Activated T-cell treated with anti-CD3 and anti-CD28 coated beads, Interleukin-2, amount 50 U/mL, for 4 hours (primary cell): ENCODE results near the gene CEMIP2. TPM values are rescaled to one million over a fixed set of nuclear protein-coding genes. Genes with fewer than 3 reads are reported as not detected.
A peak's percentile ranks its signal among the peaks of the same experiment; 100 is the strongest.

Experiments used
- ATAC-seq, 2 donors: fragments of 200-7000 bp; cut with Tn5 transposase; one replicate each; pipeline ENCODE4 v1.10.0; 2021
- DNase-seq: peaks from one replicate; pipeline ENCODE4 v3.0.0-alpha.2; 2020
- H3K27me3 Mint-ChIP-seq: one replicate; pipeline ENCODE4 v1.8.0; 2021; ENCODE audit warnings: low read depth, mixed read lengths
- H3K36me3 Mint-ChIP-seq: one replicate; pipeline ENCODE4 v1.8.0; 2022; ENCODE audit warnings: mixed read lengths; ENCODE audit not compliant: insufficient read depth
- H3K4me1 Mint-ChIP-seq: one replicate; pipeline ENCODE4 v1.8.0; 2021; ENCODE audit warnings: low read depth, mixed read lengths
- H3K4me3 Mint-ChIP-seq: one replicate; pipeline ENCODE4 v1.8.0; 2021; ENCODE audit warnings: mild to moderate bottlenecking, moderate library complexity, mixed read lengths
- H3K9me3 Mint-ChIP-seq: one replicate; pipeline ENCODE4 v1.8.0; 2021; ENCODE audit warnings: mixed read lengths
- total RNA-seq, 3 donors: library from RNA; stranded (reverse); gene quantifications; one replicate each; pipeline ENCODE4 v1.2.1, GENCODE V29; 2021

The CEMIP2 gene
- total RNA-seq, 3 donors from 2014 or later, result 51.1 to 71.9 (median 66.2) TPM

GRCh38 chr9:71764463-71764862 is 3.9 kb downstream of the CEMIP2 start:
- no peak for ATAC-seq
- no peaks in the 10 kb centered on the region for H3K27me3 Mint-ChIP-seq
- H3K36me3 Mint-ChIP-seq, result peaks cover 15% of the 10 kb centered on the region
- H3K4me3 Mint-ChIP-seq, result peak overlapping the region; percentile 96
- no peaks in the 10 kb centered on the region for H3K9me3 Mint-ChIP-seq
- no peak for DNase-seq
- peaks cover 66% of the 10 kb centered on the region for H3K4me1 Mint-ChIP-seq

- Mint-ChIP-seq H3K9me3 (no peaks in the 10 kb centered on the region), H3K27me3 (no peaks in the 10 kb centered on the region), H3K36me3 (peaks cover 15% of the 10 kb centered on the region), H3K4me3 (peak overlapping the region; percentile 96), H3K4me1 (peaks cover 72% of the 10 kb centered on the region)
- DNase-seq (no peak), ATAC-seq (no peak)
These were observed 4.5 kb downstream of the CEMIP2 start for GRCh38 chr9:71763832-71764231.

- peaks cover 16% of the 10 kb centered on the region for H3K36me3 Mint-ChIP-seq
- peak overlapping the region; percentile 96 for H3K4me3 Mint-ChIP-seq
- ATAC-seq, result no peak
- no peaks in the 10 kb centered on the region for H3K9me3 Mint-ChIP-seq
- H3K4me1 Mint-ChIP-seq, result peaks cover 80% of the 10 kb centered on the region
- no peak for DNase-seq
- no peaks in the 10 kb centered on the region for H3K27me3 Mint-ChIP-seq
These were observed 5.2 kb downstream of the CEMIP2 start for GRCh38 chr9:71762900-71763653.

- DNase-seq, result no peak
- peak; percentile 4 to 26 for ATAC-seq
- H3K4me1 Mint-ChIP-seq, result peaks cover 86% of the 10 kb centered on the region
- H3K27me3 Mint-ChIP-seq, result no peaks in the 10 kb centered on the region
- no peaks in the 10 kb centered on the region for H3K9me3 Mint-ChIP-seq
- H3K36me3 Mint-ChIP-seq, result peaks cover 16% of the 10 kb centered on the region
- peak overlapping the region; percentile 42 for H3K4me3 Mint-ChIP-seq
These were observed 6.4 kb downstream of the CEMIP2 start for GRCh38 chr9:71761938-71762353.

- no peaks in the 10 kb centered on the region for H3K9me3 Mint-ChIP-seq
- DNase-seq (no peak), ATAC-seq (no peak)
- H3K4me1 Mint-ChIP-seq, result peaks cover 87% of the 10 kb centered on the region
- peaks cover 19% of the 10 kb centered on the region for H3K36me3 Mint-ChIP-seq
- peak overlapping the region; percentile 6 for H3K4me3 Mint-ChIP-seq
- no peaks in the 10 kb centered on the region for H3K27me3 Mint-ChIP-seq
These were observed 7.4 kb downstream of the CEMIP2 start for GRCh38 chr9:71760901-71761300.

- Mint-ChIP-seq H3K4me3 (no peak overlapping the region), H3K27me3 (no peaks in the 10 kb centered on the region), H3K36me3 (peaks cover 16% of the 10 kb centered on the region), H3K9me3 (no peaks in the 10 kb centered on the region), H3K4me1 (peaks cover 79% of the 10 kb centered on the region)
- DNase-seq (no peak), ATAC-seq (peak in 1 of 2 donors; percentile 36)
These were observed 9.5 kb downstream of the CEMIP2 start for GRCh38 chr9:71758785-71759184.

- Mint-ChIP-seq H3K27me3 (no peaks in the 10 kb centered on the region), H3K4me1 (peaks cover 75% of the 10 kb centered on the region), H3K36me3 (peaks cover 16% of the 10 kb centered on the region), H3K4me3 (no peak overlapping the region), H3K9me3 (no peaks in the 10 kb centered on the region)
- DNase-seq (no peak), ATAC-seq (no peak)
These were observed 10.0 kb downstream of the CEMIP2 start for GRCh38 chr9:71758277-71758676.

- ATAC-seq, result no peak
- H3K4me1 Mint-ChIP-seq, result peaks cover 74% of the 10 kb centered on the region
- no peak for DNase-seq
- no peak overlapping the region for H3K4me3 Mint-ChIP-seq
- H3K27me3 Mint-ChIP-seq, result no peaks in the 10 kb centered on the region
- no peaks in the 10 kb centered on the region for H3K9me3 Mint-ChIP-seq
- H3K36me3 Mint-ChIP-seq, result peaks cover 18% of the 10 kb centered on the region
These were observed 11.6 kb downstream of the CEMIP2 start for GRCh38 chr9:71756753-71757152.

GRCh38 chr9:71755869-71756268 is 12.4 kb downstream of the CEMIP2 start:
- no peaks in the 10 kb centered on the region for H3K27me3 Mint-ChIP-seq
- no peak for ATAC-seq
- no peak for DNase-seq
- no peaks in the 10 kb centered on the region for H3K9me3 Mint-ChIP-seq
- H3K36me3 Mint-ChIP-seq, result peaks cover 13% of the 10 kb centered on the region
- no peak overlapping the region for H3K4me3 Mint-ChIP-seq
- H3K4me1 Mint-ChIP-seq, result peaks cover 69% of the 10 kb centered on the region

GRCh38 chr9:71755230-71755629 is 13.1 kb downstream of the CEMIP2 start:
- no peaks in the 10 kb centered on the region for H3K9me3 Mint-ChIP-seq
- DNase-seq (no peak), ATAC-seq (no peak)
- H3K4me1 Mint-ChIP-seq, result peaks cover 63% of the 10 kb centered on the region
- H3K27me3 Mint-ChIP-seq, result no peaks in the 10 kb centered on the region
- no peak overlapping the region for H3K4me3 Mint-ChIP-seq
- H3K36me3 Mint-ChIP-seq, result peaks cover 12% of the 10 kb centered on the region

GRCh38 chr9:71754151-71754550 is 14.2 kb downstream of the CEMIP2 start:
- Mint-ChIP-seq H3K4me3 (no peak overlapping the region), H3K27me3 (no peaks in the 10 kb centered on the region), H3K36me3 (peaks cover 15% of the 10 kb centered on the region), H3K4me1 (peaks cover 60% of the 10 kb centered on the region), H3K9me3 (no peaks in the 10 kb centered on the region)
- no peak for DNase-seq
- no peak for ATAC-seq

- Mint-ChIP-seq H3K27me3 (no peaks in the 10 kb centered on the region), H3K4me3 (no peak overlapping the region), H3K4me1 (peaks cover 55% of the 10 kb centered on the region), H3K36me3 (peaks cover 22% of the 10 kb centered on the region), H3K9me3 (no peaks in the 10 kb centered on the region)
- no peak for ATAC-seq
- no peak for DNase-seq
These were observed 15.4 kb downstream of the CEMIP2 start for GRCh38 chr9:71752928-71753327.

- no peaks in the 10 kb centered on the region for H3K9me3 Mint-ChIP-seq
- H3K4me1 Mint-ChIP-seq, result peaks cover 53% of the 10 kb centered on the region
- DNase-seq (no peak), ATAC-seq (no peak)
- no peaks in the 10 kb centered on the region for H3K27me3 Mint-ChIP-seq
- H3K36me3 Mint-ChIP-seq, result peaks cover 27% of the 10 kb centered on the region
- no peak overlapping the region for H3K4me3 Mint-ChIP-seq
These were observed 16.0 kb downstream of the CEMIP2 start for GRCh38 chr9:71752352-71752751.

- Mint-ChIP-seq H3K36me3 (peaks cover 53% of the 10 kb centered on the region), H3K4me1 (peaks cover 32% of the 10 kb centered on the region), H3K27me3 (no peaks in the 10 kb centered on the region), H3K9me3 (no peaks in the 10 kb centered on the region), H3K4me3 (no peak overlapping the region)
- ATAC-seq (no peak), DNase-seq (no peak)
These were observed 20.0 kb downstream of the CEMIP2 start for GRCh38 chr9:71748280-71748743.

GRCh38 chr9:71747576-71747975 is 20.7 kb downstream of the CEMIP2 start:
- H3K27me3 Mint-ChIP-seq, result no peaks in the 10 kb centered on the region
- ATAC-seq (no peak), DNase-seq (no peak)
- no peak overlapping the region for H3K4me3 Mint-ChIP-seq
- H3K9me3 Mint-ChIP-seq, result no peaks in the 10 kb centered on the region
- peaks cover 25% of the 10 kb centered on the region for H3K4me1 Mint-ChIP-seq
- H3K36me3 Mint-ChIP-seq, result peaks cover 53% of the 10 kb centered on the region
